Brain pericyte (primary cell): ENCODE measurements around the gene CAMTA1.

ENCODE experiments used
- DNase-seq: peaks from one replicate; pipeline ENCODE4 v3.0.0-alpha.2; 2012; ENCODE audit warnings: low read depth, low spot score

The CAMTA1 gene

DNA sequence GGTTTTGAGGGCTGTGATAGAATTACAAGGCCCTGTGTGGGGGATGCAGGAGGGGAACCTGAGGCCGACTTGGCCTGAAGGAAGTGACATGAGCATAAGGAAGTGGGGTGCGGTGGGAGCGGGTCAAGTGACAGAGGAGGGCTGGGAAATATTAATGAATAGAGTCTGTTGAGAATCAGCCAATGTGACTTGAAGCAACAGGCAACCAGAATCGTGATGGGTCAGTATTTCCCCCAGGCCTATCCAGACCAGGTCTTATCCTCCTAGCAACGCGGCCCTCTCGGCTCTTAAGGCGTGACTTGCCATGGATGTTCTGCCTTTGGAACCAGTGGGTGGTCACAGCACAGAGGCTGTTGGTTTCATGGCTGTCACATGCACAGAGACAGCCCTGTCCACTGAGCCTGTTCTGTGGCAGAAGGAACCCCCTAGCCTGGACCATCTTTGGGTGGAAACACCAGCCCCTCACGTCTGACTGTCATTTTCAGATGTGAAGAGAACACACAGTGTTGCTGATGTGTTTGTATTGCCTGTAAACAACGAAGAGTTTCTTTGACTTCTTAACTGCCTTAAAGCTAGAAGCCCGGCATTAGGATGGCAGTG, 468.8 kb downstream of the CAMTA1 start:
- no peak for DNase-seq

DNA sequence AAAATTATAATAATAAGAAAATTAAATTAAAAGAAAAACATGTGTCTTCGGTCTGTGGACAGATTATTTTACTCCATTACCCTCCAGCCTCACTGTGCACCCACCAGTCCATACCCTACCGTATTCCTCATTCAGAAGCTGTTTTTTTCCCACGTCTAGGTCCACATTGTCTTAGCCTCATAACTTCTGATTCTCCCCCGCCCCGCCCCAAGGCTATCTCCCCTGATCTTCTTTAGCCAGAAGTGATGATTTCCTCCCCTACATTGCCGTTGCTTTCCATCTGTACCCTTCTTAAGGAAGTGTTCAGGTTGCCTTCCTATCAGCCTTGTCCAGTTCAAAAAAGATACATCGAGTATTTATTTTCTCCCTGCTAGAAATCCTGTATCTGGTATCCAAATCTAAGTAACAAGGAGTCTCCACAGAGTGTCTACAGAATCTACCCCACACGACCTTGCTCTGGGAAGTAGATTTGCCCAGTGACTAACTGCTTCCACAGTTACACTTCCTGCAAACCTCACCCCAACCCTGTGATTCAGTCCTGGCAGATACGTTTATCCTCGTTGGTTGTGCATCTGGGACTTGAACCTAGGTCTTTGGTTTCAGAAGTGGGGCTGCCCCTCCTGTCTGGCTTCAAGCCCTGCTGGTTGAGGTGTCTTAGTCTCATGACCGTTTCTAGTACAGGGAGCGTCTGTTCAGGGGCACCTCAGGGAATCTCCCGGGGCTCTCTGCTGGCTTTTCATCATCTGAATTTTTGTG, 470.2 kb downstream of the CAMTA1 start:
- DNase-seq = no peak

DNA sequence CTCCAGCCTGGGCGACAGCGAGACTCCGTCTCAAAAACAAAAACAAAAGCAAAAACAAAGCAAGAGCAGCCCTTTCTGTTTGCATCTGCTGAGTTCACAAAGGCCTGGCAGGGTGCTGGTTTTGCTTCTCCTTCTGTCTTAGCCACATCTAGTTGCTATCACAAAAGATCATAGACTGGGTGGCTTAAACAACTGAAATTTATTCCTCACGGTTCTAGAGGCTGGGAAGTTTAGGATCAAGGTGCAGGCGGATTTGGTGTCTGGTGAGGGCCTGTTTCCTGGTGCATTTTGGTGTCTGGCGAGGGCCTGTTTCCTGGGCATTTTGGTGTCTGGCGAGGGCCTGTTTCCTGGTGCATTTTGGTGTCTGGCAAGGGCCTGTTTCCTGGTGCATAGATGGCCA, 471.3 kb downstream of the CAMTA1 start:
- DNase-seq = no peak

DNA sequence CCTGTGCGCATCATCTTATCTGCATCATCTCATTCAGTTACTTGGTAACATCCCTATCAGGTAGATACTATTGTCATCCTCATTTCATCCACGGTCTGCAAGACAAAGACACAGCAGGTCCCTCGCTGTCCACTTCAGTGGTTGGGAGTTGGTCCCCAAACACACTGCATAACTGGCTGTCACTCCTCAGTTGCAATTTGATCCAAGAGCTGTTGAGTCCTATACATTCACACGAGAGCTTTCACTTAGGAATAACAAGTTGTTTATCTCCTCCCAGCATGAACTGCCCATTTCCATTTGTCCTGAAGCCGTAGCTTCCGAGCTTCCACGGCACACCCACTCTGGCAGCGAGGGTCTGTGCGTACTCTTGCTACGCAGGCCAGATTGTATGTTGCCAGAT, 472.0 kb downstream of the CAMTA1 start:
- DNase-seq = no peak

DNA sequence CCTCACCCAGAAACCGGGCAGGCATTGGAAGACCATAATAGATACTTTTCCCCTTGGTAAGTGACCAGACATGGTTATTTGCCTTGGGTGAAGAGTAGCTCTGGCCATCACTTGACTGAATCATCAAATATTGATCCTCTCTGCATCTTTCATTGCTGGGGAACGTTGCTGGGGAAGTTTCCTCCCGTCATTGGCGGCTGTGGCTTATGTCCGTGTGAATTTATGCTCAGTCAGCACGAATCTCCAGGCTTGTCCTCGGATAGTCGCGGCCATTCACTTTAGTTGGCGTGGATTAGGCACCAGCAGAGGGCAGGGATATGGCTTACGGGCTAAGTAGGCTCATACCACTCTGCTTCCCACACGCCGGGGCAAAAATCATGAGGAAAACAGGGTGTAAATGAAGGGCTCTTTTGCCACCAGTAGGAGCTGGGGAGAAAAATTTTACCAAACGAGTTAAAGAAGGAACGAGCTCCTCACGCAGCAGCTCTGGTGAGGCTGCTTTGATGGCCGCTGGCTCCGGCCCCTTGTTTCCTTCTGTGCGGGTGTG, 473.4 kb downstream of the CAMTA1 start:
- DNase-seq = no peak

DNA sequence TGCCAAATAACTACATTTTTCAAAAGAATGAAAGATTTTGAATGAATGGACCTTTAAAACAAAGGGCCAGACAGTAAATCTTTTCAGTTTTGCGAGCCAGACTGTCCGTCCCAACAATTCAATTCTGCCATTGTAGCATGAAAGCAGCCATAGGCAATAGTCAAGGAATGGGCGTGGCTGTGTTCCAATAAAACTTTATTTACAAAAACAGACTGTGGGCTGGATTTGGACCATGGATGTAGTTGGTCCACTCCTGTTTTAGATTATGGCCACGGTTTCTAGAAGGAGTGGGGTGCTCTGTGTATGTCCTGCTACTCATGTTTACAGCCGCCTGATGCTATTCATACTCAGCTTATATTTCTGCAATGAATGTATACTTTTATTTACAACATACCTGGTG, 474.7 kb downstream of the CAMTA1 start:
- DNase-seq = no peak

DNA sequence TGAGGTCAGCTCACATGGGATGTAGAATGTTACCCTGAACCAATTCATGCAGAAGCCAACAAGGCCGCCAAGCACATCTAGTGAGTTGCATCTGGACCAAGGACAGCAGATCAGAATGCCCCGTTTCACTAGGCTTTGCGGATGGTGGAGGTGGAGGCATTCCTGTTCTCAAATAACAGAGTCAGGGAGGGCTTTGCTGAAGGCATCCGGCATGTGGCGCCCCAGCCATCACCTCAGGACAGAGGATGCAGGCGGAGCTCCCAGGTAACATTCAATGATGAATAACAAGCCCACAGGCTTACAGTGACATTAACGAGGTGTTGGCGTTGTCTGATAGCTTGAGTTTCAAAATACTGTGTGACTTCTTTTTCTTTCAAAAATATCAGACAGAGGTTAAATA, 476.2 kb downstream of the CAMTA1 start:
- no peak for DNase-seq

DNA sequence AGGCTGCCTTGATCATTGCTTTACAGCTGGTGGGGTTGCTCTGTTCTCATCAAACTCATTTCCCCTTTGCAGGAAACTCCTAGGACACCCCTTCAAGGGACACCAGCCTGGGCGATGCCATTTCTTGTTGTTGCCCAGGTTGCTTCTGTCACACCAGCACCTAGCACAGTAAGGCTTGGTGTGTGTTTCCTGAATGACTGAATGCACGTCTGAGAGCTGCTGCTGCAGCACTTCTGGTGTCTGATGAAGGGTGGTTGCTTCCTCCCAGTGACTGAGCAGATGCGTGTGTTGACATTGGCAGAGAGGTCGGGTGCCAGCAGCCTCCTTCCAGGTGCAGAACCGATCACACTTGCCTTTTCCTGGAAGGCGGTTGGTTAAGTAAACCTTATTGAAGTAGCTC, 477.4 kb downstream of the CAMTA1 start:
- no peak for DNase-seq

DNA sequence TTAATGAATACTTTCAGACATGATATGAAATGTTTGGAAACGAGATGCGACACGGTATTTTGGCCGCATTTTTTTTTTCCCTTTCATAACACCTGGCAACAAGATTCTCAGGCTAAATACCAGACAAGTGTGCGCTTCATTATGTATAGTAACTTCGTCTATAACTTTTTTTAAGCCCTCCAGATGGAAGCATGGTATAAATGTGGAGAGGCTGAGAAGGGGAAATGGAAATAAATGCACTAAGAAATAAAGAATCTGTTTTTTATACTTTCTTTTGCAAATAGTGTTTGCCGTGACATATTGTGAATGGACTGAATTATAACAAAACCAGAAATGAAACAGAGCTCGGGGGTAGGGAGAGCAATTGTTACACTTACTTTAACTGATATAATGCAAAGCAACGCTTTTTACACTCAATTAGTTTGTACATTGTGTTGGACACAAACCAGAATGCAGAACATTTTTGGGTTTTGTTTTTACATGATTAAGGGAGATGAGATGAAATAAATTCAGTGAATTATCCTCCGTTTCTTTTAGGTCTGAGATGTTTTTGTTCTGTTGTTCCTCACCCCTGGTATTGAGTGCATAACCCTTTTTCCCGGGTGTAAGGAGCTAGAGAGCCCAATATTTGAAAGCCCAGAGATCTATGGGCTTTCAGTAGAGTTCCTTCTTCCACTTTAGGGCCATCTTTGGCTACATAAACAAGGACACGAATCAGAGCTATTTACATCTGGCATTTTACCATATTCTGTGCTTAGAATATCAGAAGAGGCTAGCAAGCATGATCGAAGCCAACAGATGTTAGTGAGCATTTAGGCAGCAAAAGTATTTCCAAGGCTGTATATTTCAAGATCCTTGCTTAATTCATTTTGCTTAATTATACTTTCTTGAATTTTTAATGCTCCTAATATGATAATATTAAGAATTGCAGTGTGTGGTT, 478.0 kb downstream of the CAMTA1 start:
- no peak for DNase-seq

DNA sequence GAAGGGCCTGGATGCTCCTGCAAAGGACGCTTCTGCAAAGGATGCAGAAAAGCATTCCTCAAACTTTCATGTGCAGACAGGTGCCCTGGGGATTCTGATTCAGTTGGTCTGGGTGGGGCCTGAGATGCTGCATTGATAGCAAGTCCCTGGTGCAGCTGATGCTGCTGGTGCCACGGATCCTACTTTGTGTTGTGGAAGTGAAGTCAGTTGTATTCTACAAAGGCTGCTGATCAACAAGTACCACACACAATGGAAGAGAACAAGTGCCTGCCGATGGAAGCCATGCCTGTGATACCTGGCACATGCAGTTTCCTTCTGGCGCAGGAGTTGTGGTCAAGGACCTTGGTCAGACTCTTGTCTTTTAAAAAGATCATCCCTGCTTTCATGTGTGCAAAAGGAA, 478.8 kb downstream of the CAMTA1 start:
- DNase-seq = no peak

DNA sequence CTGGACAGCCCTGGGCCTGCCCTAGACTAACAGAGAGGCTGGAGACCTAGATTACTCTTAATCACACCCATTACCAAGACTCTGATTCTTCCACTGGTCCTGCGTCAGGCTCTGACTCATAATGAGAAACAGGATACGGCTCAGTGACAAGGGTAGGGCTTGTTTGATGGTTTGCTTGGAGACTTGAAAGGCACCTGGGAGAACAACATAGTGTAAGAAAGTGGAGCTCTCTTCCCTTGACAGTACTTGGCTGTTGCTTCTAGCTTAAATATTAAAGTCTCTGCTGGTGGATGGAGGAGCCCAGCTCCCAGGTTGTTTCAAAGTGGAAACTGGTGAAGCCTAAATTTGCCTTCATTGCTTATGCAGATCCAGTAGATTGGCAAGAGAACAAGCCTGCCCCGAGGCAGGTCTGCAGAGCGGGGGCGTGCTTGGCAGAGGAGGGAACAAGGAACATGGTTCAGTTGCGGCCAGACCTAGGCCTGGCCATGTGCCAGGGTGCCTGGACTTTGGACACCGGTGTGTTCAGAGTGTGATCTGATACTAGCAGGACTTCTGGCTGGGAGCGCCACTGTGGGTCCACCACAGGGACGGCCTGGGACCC, 480.6 kb downstream of the CAMTA1 start:
- DNase-seq = no peak

DNA sequence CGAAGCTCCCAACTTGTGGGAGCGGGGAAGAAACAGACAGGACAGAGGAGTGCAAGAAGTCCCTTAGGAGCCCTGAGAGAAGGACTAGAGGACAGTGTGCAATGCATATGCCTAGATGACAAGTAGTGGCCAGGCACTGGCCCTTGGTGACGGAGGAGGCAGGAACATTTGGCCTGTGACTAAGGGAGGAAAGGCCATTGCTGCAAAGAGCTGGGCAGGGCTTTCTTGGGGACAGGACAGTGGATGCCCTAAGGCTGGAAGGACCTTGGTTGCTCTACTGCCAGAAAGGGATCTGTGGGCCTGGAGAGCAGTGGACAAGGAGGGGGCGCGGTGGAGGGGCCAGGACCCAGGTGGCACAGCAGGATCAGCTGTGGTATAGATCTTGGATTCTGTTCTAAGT, 481.3 kb downstream of the CAMTA1 start:
- no peak for DNase-seq

DNA sequence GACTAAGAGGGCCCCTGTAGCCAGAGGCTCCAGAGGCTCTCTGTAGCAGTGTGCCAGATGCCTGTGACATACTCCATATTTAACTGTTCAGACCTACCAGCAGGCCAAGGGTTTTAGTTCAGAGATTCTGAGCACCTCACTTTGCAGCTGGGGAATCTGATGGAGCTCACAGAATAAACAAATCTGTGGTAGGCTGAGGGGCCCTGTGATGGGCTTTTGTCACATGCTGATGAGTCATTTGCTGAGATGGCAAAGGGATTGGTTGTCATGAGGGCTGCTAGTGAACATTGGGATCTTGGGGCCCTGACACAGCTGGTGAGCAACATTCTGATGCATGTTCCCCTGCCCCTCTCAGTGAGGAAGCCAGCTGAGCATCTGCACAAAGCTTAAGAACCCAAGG, 482.2 kb downstream of the CAMTA1 start:
- DNase-seq = no peak

DNA sequence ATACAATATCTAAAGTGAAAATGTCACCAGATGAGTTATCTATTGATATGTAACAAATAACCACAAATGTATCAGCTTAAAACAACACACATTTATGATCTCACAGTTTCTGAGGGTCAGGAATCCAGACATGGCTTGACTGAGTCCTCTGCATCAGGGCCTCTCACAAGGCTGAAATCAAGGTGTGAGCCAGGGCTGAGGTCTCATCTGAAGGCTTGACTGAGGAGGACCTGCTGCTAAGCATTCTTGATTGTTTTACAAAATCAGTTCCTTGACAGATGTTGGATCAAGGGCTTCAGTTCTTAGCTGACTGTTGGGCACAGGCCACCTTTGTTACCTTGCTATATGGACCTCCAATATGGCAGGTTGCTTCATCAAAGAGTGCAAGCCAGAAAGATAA, 483.7 kb downstream of the CAMTA1 start:
- no peak for DNase-seq

DNA sequence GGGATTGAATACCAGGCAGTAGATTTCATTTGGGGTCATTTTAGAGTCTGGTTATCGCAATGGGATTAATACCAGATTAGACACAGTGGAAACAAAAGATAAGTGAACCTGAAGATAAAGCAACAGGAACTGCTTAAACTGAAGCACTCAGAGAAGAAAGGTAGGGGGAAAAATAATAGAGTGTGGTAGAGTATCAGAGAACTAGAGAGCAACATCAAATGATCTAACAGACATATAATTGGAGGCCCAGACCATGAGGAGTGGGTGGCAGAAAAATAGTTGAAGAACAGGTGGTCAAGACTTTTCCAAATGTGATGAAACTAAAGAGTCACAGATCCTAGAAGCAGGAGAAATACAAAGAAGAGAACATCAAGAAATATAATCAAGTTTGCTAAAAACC, 484.3 kb downstream of the CAMTA1 start:
- no peak for DNase-seq

DNA sequence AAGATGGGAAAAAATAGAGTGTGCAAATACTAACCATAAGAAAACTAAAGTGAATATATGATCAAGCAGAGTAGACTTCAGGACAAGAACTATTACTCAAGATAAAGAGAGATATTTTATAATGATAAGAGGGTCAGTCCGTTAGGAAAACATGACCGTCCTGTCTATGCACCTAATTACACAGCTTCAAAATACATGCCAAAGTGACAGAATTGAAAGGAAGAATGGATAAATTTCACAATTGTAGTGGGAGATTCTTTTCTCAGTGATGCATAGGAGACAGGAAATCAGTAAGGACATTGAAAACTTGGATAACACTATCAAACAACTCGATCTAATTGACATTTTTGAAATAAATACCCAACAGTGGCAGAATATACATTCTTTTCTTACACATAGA, 489.0 kb downstream of the CAMTA1 start:
- DNase-seq = no peak

DNA sequence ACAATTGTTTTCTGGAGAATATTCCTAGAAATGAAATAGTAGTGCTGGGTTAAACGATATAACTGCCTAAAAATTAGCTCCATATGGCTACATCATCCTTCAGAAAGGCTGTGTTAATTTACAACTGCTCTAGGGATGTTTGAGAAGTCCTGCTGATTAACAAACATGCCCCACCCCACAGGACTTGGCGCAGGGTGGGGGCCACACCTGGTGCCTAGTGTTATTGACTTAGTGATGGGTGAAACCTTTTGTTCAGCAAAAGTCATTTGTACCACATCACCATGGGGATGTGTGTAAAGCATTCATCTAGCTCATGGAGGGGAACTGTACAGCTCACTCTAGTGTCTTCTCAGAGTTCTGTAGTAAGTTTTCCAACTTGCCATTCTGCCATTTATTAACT, 492.8 kb downstream of the CAMTA1 start:
- no peak for DNase-seq

DNA sequence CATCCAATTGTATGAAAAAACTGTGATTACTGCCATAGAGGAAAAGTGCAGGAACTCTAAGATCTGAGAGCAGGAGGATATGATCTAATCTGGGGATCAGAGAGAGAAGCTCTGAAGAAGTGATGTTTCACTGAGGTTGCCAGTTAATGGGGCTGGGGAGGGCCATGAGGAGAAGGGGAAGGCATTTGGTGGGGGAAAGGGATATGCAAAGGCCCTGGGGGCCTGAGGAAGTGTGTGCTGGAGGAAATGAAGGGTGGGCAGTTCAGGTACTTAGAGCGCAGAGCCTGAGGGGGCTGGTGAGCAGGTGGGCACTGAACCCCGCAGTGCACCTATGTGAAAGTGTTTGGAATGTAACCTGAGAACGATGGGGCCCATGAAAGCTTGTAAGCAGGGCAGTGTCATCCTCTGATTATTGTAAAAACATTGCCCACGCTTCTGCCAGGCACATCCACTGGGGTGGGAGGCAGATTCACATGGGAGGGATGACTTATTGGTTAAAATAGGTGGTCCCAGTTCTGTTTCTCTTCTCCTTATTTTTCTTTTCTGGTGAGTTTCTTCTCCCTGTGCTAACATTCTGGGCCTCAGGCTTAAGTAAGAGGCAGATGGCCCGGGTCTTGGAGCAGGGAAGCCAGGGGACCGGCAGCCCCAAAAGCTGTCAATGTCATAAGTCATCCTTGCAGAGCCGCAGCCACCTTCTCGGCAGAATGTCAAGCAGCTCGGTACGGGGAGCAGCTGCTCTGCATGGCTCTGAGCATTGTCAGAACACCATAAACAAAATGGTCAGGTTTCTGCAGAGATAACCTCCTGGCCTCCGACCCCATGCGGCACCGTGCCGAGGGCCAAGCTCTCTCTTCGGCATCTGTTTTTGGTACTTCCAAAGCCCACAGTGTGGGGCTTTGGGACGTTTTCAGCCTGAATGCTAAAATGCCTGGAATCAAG, 493.8 kb downstream of the CAMTA1 start:
- DNase-seq = no peak

DNA sequence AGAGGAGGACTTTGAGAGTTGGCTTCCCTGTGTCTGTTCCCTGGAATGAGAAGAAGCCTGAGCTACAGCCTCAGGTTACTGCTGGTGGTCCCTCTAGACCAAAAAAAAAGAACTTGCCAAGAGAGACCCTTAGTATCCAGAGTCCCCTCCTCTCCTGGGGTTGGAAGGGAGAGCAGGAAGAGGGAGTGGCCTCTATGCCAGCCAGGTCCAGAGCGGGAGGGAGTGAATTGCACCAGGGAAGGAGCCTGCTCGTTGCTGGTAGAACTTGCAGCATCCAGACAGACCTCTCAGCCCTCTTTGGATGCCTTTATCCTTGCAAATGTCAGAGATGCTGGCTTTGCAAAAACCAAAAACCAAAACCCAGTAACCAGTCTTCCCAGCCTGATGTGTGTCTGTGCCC, 494.5 kb downstream of the CAMTA1 start:
- DNase-seq = no peak

DNA sequence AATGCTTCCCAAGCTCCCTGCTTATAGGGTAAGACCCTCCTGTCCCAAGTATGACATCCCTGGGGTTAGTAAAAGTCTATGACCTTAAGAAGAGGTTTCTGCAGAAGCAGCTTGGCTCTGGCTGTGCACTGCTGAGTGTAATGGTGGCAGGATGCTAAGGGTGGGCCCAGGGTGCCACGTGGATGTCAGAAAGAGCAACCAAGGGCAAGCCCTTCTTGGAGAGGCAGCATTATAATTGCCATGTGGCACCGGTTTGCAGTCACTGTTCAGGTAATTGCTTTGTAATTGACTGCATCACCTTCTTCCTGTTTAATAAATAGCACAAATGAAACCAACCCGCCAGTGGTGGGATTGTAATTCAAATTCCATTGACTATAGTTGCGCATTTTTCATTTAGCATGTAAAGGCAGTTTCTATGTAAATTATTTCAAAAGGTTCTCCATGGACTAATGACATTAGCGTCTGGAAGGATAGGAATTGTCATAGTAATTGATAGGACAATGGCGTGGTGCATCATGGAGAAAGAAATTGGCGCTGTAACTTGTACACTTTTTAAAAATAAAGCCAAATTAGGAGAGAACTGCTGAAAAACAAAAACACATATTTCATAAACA, 495.2 kb downstream of the CAMTA1 start:
- no peak for DNase-seq
